ENCODE data around the gene GRAMD1A. TPM values are rescaled to one million over a fixed set of nuclear protein-coding genes. Genes with fewer than 3 reads are reported as not detected.

The GRAMD1A gene
- total RNA-seq, 1 experiment from 2014 or later, result 32.8 TPM

DNA sequence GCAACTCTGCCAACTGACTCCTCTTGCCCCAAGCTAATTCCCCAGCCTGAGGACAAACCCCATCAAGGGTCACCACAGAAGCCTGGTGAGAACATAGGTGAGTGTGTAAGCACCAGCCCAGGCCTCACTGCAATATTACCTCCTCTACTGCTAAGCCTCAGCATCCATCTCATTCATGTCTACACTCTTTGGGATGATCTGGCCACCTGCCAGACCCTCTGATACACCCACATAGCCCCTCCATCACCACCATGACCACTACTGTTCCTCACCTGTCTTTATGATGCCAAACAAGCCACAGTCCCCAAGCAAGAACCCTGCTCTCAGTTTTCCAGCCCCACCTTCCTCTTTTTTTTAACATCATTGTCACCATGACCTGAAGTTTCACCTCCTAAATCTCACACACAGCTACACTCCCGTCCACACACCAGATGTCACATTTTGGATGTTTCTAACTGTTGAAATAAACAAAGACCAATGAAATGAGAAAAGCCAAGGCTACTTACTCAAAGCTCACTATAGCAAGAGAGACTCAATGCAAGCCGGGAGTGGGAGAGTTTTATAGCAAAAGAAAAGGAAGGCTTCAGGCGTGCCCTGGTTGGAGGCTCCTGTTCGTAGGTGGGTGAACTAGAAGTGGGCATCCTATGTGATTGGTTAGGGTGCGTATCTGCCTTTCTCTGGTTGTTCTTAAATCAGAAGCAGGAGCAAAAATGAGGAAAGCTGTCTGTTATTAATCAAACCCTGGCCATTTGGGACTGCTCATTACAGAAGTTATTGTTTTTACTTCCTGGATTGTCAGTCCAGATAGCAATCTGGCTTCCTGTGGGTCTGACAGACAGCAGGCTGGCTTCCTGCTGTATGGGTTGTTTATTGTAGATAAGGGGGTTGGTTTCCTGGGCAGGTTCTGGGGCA, 38.1 kb upstream of the GRAMD1A start:
- POLR2A ChIA-PET (ENCODE audit: unreplicated experiment), result no interaction called here
- peak overlapping the region; percentile 85 for H3K4me3 ChIP-seq (ENCODE audit: low read length)
- H3K79me2 ChIP-seq (ENCODE audit: low read length), result peaks cover 26% of the 10 kb centered on the region
- H2AFZ ChIP-seq (ENCODE audit: low read length), result no peak overlapping the region; the same call in 1 of the 2 replicates
- H3F3A ChIP-seq (ENCODE audit: low read length, unreplicated experiment), result no peaks in the 10 kb centered on the region
- no peak overlapping the region for H3K9ac ChIP-seq (ENCODE audit: low read length)
- TF ChIP-seq EZH2 (IDR thresholded peaks at IDR 0.05; ENCODE audit: low read length, unreplicated experiment), result no peak
- TF ChIP-seq, protein P1, sequence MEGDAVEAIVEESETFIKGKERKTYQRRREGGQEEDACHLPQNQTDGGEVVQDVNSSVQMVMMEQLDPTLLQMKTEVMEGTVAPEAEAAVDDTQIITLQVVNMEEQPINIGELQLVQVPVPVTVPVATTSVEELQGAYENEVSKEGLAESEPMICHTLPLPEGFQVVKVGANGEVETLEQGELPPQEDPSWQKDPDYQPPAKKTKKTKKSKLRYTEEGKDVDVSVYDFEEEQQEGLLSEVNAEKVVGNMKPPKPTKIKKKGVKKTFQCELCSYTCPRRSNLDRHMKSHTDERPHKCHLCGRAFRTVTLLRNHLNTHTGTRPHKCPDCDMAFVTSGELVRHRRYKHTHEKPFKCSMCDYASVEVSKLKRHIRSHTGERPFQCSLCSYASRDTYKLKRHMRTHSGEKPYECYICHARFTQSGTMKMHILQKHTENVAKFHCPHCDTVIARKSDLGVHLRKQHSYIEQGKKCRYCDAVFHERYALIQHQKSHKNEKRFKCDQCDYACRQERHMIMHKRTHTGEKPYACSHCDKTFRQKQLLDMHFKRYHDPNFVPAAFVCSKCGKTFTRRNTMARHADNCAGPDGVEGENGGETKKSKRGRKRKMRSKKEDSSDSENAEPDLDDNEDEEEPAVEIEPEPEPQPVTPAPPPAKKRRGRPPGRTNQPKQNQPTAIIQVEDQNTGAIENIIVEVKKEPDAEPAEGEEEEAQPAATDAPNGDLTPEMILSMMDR (conservative IDR thresholded peaks at IDR 0.05; ENCODE audit: low read depth, low read length), result no peak
- no peak for TF ChIP-seq EZH2phosphoT487 (IDR thresholded peaks at IDR 0.05; ENCODE audit: borderline replicate concordance, low read length)
- no peaks in the 10 kb centered on the region for H3K9me2 ChIP-seq (replicated peaks; ENCODE audit: low read length)
- peaks cover 32% of the 10 kb centered on the region for H3K36me3 ChIP-seq (ENCODE audit: low read depth, low read length)
- peaks cover 24% of the 10 kb centered on the region for H3K9me3 ChIP-seq (ENCODE audit: low read length)
- intact Hi-C loops (cut with micrococcal nuclease), result no loop called here
- BruUV-seq (replicated peaks), result no TSS peak
- no peaks in the 10 kb centered on the region for H4K20me1 ChIP-seq (ENCODE audit: low read length)
- H3K27me3 ChIP-seq (ENCODE audit: low read length), result no peaks in the 10 kb centered on the region
- peak overlapping the region; percentile 56 for H3K27ac ChIP-seq (ENCODE audit: low read length)
- H3K4me1 ChIP-seq (ENCODE audit: insufficient read depth, low read length), result peaks cover 30% of the 10 kb centered on the region
- ATAC-seq, result peak; percentile 68
- peak overlapping the region; percentile 84 for H3K4me2 ChIP-seq (ENCODE audit: low read length)
- DNase-seq, result peak; percentile 70
- CTCF ChIA-PET, result interaction anchor here (0.6 kb wide), 1 partner anchor 479 kb away, joined by 3 read pairs; no protein-coding TSS in a partner anchor

DNA sequence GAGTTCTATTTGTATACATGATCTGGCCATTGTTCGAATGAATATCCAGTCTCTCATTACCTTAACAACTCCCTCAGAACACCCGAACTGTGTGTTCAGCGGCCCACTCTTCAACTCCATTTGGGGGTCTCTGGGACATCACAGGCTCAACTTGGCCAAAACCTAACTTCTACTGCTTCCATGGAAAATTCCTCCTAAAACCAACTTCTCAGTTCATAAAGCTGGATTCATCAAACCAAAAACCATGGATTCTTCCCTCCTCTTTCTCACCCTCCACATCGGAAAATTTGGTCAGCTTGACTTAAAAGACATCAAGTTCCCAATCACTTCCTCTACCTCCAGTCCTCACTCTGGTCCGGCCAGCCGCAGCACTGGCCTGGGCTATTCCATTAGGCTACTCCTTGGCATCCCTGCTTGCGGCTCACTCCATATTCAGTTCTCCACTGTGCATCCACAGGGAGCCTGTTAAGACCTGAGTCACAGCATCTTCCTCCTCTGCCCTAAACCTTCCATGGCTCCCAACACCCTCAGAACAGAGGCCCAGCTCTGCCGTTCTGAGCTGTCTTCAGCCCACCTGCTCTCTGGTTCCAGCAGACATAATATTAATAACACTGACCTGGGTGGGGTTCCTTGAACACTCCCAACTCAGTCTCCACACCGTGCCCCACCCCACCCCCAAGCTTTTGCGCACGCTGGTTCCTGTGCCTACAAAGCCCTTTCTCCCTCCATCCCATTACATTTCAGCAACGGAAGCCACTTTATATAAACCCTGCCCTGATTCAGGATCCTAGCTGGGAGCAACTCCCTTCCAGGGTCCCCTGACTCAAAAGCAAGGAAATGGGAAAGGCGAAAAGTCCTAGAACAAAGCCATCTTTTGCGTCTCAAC, 37.2 kb upstream of the GRAMD1A start:
- H3K4me2 ChIP-seq (ENCODE audit: low read length), result peak overlapping the region; percentile 84
- intact Hi-C loops (cut with micrococcal nuclease), result no loop called here
- H3K9me3 ChIP-seq (ENCODE audit: low read length), result peaks cover 16% of the 10 kb centered on the region
- peak overlapping the region; percentile 85 for H3K4me3 ChIP-seq (ENCODE audit: low read length)
- TF ChIP-seq EZH2phosphoT487 (IDR thresholded peaks at IDR 0.05; ENCODE audit: borderline replicate concordance, low read length) (no peak), EZH2 (IDR thresholded peaks at IDR 0.05; ENCODE audit: low read length, unreplicated experiment) (no peak)
- TF ChIP-seq, protein P1 (conservative IDR thresholded peaks at IDR 0.05; ENCODE audit: low read depth, low read length), result no peak
- peak overlapping the region; percentile 56 for H3K27ac ChIP-seq (ENCODE audit: low read length)
- peaks cover 26% of the 10 kb centered on the region for H3K79me2 ChIP-seq (ENCODE audit: low read length)
- H3F3A ChIP-seq (ENCODE audit: low read length, unreplicated experiment), result no peaks in the 10 kb centered on the region
- H3K9ac ChIP-seq (ENCODE audit: low read length), result peak overlapping the region; percentile 68
- H3K36me3 ChIP-seq (ENCODE audit: low read depth, low read length), result peaks cover 23% of the 10 kb centered on the region
- H3K4me1 ChIP-seq (ENCODE audit: insufficient read depth, low read length), result peaks cover 30% of the 10 kb centered on the region
- peak; percentile 38 for ATAC-seq
- H2AFZ ChIP-seq (ENCODE audit: low read length), result peak overlapping the region; percentile 90
- no peaks in the 10 kb centered on the region for H4K20me1 ChIP-seq (ENCODE audit: low read length)
- H3K9me2 ChIP-seq (replicated peaks; ENCODE audit: low read length), result no peaks in the 10 kb centered on the region
- TSS peak; percentile 63 for BruUV-seq (replicated peaks)
- ChIA-PET POLR2A (ENCODE audit: unreplicated experiment) (interaction anchor here (0.5 kb wide), 1 partner anchor 486 kb away, joined by 3 read pairs; no protein-coding TSS in a partner anchor), CTCF (interaction anchor here (0.6 kb wide), 1 partner anchor 480 kb away, joined by 3 read pairs; no protein-coding TSS in a partner anchor)
- no peaks in the 10 kb centered on the region for H3K27me3 ChIP-seq (ENCODE audit: low read length)
- DNase-seq, result peak; percentile 14
